ENCODE data around the gene DYNC2H1. TPM values are rescaled to one million over a fixed set of nuclear protein-coding genes. Genes with fewer than 3 reads are reported as not detected.
"Not testable (repeated sequence)": the region's sequence is repeated elsewhere in the genome, so short reads cannot be mapped to it uniquely, and the experiment has no call there.

DYNC2H1 gene
- total RNA-seq, 1 donor from 2014 or later, result 2.8 TPM

GRCh38 chr11:103338621-103339484 lies 229.6 kb downstream of the DYNC2H1 start:
- ATAC-seq (no peak), DNase-seq (ENCODE audit: missing footprints) (no peak)
- intact Hi-C loops (cut with DNase I), result no loop called here

GRCh38 chr11:103339485-103339857 lies 230.2 kb downstream of the DYNC2H1 start:
- DNase-seq (ENCODE audit: missing footprints) (no peak), ATAC-seq (no peak)
- intact Hi-C loops (cut with DNase I), result no loop called here

- DNase-seq (ENCODE audit: missing footprints) (no peak), ATAC-seq (no peak)
- intact Hi-C loops (cut with DNase I), result no loop called here
These were observed 231.7 kb downstream of the DYNC2H1 start for GRCh38 chr11:103340956-103341355.

- DNase-seq (ENCODE audit: missing footprints) (no peak), ATAC-seq (no peak)
- intact Hi-C loops (cut with DNase I), result no loop called here
These were observed 235.7 kb downstream of the DYNC2H1 start for GRCh38 chr11:103344886-103345285.

- ATAC-seq (no peak), DNase-seq (ENCODE audit: missing footprints) (no peak)
- intact Hi-C loops (cut with DNase I), result no loop called here
These were observed 240.4 kb downstream of the DYNC2H1 start for GRCh38 chr11:103349595-103349994.

GRCh38 chr11:103354656-103355055 lies 245.4 kb downstream of the DYNC2H1 start:
- intact Hi-C loops (cut with DNase I), result no loop called here

GRCh38 chr11:103358251-103358650 lies 249.0 kb downstream of the DYNC2H1 start:
- intact Hi-C loops (cut with DNase I), result no loop called here
- DNase-seq (ENCODE audit: missing footprints) (no peak), ATAC-seq (no peak)

More at GRCh38 chr11:103354656-103355055, 245.4 kb downstream of the DYNC2H1 start:
- ATAC-seq (no peak), DNase-seq (ENCODE audit: missing footprints) (no peak)

GRCh38 chr11:103359216-103359615 lies 250.0 kb downstream of the DYNC2H1 start:
- no peak for DNase-seq (ENCODE audit: missing footprints)
- intact Hi-C loops (cut with DNase I), result no loop called here
- no peak for ATAC-seq

GRCh38 chr11:103364687-103365086 lies 255.5 kb downstream of the DYNC2H1 start:
- intact Hi-C loops (cut with DNase I), result no loop called here
- no peak for ATAC-seq
- DNase-seq (ENCODE audit: missing footprints), result no peak

- intact Hi-C loops (cut with DNase I), result no loop called here
- ATAC-seq, result no peak
- no peak for DNase-seq (ENCODE audit: missing footprints)
These were observed 258.4 kb downstream of the DYNC2H1 start for GRCh38 chr11:103367650-103368049.

- no peak for ATAC-seq
- intact Hi-C loops (cut with DNase I), result no loop called here
- no peak for DNase-seq (ENCODE audit: missing footprints)
These were observed 258.9 kb downstream of the DYNC2H1 start for GRCh38 chr11:103368145-103368544.

GRCh38 chr11:103370076-103370475 lies 260.9 kb downstream of the DYNC2H1 start:
- ATAC-seq (no peak), DNase-seq (ENCODE audit: missing footprints) (no peak)
- intact Hi-C loops (cut with DNase I), result no loop called here

- DNase-seq (ENCODE audit: missing footprints), result no peak
- no peak for ATAC-seq
- intact Hi-C loops (cut with DNase I), result no loop called here
These were observed 263.7 kb downstream of the DYNC2H1 start for GRCh38 chr11:103372906-103373305.

- ATAC-seq; DNase-seq (ENCODE audit: missing footprints); intact Hi-C loops (cut with DNase I): not testable (repeated sequence)
These were observed 265.0 kb downstream of the DYNC2H1 start for GRCh38 chr11:103374227-103374626.

- DNase-seq (ENCODE audit: missing footprints) (no peak), ATAC-seq (no peak)
- intact Hi-C loops (cut with DNase I), result no loop called here
These were observed 269.7 kb downstream of the DYNC2H1 start for GRCh38 chr11:103378931-103379330.

GRCh38 chr11:103380031-103380430 lies 270.8 kb downstream of the DYNC2H1 start:
- intact Hi-C loops (cut with DNase I), result no loop called here

GRCh38 chr11:103384652-103385051 lies 275.4 kb downstream of the DYNC2H1 start:
- ATAC-seq, result no peak
- no peak for DNase-seq (ENCODE audit: missing footprints)
- intact Hi-C loops (cut with DNase I), result no loop called here

More at GRCh38 chr11:103380031-103380430, 270.8 kb downstream of the DYNC2H1 start:
- no peak for ATAC-seq
- no peak for DNase-seq (ENCODE audit: missing footprints)

GRCh38 chr11:103395612-103396011 lies 286.4 kb downstream of the DYNC2H1 start:
- DNase-seq (ENCODE audit: missing footprints) (no peak), ATAC-seq (no peak)
- intact Hi-C loops (cut with DNase I), result no loop called here

GRCh38 chr11:103396237-103396636 lies 287.0 kb downstream of the DYNC2H1 start:
- intact Hi-C loops (cut with DNase I), result no loop called here
- ATAC-seq, result no peak
- no peak for DNase-seq (ENCODE audit: missing footprints)

- ATAC-seq, result no peak
- intact Hi-C loops (cut with DNase I), result no loop called here
These were observed 288.1 kb downstream of the DYNC2H1 start for GRCh38 chr11:103397369-103397768.

GRCh38 chr11:103398829-103399228 lies 289.6 kb downstream of the DYNC2H1 start:
- intact Hi-C loops (cut with DNase I), result no loop called here
- no peak for DNase-seq (ENCODE audit: missing footprints)
- no peak for ATAC-seq

More at GRCh38 chr11:103397369-103397768, 288.1 kb downstream of the DYNC2H1 start:
- no peak for DNase-seq (ENCODE audit: missing footprints)
